ENCODE measurements around the gene UQCC5. TPM values are rescaled to one million over a fixed set of nuclear protein-coding genes. Genes with fewer than 3 reads are reported as not detected.

UQCC5 gene, protein sequence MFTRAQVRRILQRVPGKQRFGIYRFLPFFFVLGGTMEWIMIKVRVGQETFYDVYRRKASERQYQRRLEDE
- total RNA-seq, result 12.7 to 13.0 TPM (median 12.9 TPM) in 3 replicates

DNA sequence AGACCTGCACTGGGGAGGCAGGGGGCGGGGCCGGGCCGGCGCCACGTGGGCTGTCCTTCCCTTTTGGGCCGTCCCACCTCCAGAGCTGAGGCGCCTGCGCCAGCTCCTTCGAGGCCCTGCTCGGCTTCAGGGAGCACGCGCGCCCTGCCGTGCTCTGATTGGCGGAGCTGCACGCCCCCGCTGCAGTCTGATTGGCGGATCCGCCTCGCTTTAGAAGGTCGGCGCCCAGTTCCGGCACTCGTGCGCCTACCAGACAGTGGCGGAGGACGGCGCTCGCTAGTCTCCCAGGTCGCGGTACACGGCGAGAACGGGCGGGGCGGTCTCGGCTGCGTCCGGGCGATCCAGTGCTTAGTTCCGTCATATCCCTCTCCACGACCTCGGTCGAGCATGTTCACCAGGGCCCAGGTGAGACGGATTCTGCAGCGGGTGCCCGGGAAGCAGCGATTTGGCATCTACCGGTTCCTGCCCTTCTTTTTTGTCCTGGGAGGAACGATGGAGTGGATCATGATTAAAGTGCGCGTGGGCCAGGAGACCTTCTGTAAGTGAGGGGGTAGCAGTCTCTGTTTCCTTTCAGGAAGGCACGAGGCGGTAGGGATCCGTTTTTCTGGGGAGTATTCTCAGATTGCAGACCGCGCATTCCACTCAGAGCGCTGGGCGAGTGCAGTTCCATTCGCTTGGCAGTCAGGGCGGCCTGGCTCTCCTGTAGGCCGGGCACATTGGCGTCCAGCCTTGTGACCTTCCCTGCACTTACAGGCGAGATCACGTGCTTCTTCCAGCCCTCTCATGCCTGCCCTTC lies at the start of gene UQCC5:
Gene UQCC5, plus strand, starts transcription at position 237 of the 796 bp plus-strand sequence. Its CDS starts 151 bp downstream, at position 388.
- Mint-ChIP-seq H3K27me3 (ENCODE audit: low read depth) (no peaks in the 10 kb centered on the region), H3K9me3 (no peaks in the 10 kb centered on the region), H3K36me3 (no peaks in the 10 kb centered on the region), H3K27ac (peak within 1 kb of the TSS; percentile 98), H3K4me1 (peaks cover 53% of the 10 kb centered on the region), H3K4me3 (peak within 1 kb of the TSS; percentile 96)
- peak; percentile 95 for DNase-seq (ENCODE audit: low spot score in 2 of 2, unreplicated experiment in 2 of 2)
- TF ChIP-seq, protein P1, sequence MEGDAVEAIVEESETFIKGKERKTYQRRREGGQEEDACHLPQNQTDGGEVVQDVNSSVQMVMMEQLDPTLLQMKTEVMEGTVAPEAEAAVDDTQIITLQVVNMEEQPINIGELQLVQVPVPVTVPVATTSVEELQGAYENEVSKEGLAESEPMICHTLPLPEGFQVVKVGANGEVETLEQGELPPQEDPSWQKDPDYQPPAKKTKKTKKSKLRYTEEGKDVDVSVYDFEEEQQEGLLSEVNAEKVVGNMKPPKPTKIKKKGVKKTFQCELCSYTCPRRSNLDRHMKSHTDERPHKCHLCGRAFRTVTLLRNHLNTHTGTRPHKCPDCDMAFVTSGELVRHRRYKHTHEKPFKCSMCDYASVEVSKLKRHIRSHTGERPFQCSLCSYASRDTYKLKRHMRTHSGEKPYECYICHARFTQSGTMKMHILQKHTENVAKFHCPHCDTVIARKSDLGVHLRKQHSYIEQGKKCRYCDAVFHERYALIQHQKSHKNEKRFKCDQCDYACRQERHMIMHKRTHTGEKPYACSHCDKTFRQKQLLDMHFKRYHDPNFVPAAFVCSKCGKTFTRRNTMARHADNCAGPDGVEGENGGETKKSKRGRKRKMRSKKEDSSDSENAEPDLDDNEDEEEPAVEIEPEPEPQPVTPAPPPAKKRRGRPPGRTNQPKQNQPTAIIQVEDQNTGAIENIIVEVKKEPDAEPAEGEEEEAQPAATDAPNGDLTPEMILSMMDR (IDR thresholded peaks at IDR 0.05; ENCODE audit: unreplicated experiment), result no peak

DNA sequence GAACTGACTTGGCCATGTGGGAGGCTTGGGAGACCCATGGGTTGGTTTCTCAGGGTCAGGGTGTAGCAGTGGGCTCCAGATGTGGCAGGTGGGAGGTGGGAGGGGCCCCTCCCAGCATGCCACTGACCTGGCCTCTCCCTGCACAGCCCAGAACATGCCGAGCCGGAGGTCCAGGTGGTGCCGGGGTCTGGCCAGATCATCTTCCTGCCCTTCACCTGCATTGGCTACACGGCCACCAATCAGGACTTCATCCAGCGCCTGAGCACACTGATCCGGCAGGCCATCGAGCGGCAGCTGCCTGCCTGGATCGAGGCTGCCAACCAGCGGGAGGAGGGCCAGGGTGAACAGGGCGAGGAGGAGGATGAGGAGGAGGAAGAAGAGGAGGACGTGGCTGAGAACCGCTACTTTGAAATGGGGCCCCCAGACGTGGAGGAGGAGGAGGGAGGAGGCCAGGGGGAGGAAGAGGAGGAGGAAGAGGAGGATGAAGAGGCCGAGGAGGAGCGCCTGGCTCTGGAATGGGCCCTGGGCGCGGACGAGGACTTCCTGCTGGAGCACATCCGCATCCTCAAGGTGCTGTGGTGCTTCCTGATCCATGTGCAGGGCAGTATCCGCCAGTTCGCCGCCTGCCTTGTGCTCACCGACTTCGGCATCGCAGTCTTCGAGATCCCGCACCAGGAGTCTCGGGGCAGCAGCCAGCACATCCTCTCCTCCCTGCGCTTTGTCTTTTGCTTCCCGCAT lies 49.2 kb upstream of the UQCC5 start:
- no peaks in the 10 kb centered on the region for H3K27me3 Mint-ChIP-seq (ENCODE audit: low read depth)
- H3K27ac Mint-ChIP-seq, result no peak overlapping the region
- peaks cover 37% of the 10 kb centered on the region for H3K4me1 Mint-ChIP-seq
- DNase-seq (ENCODE audit: low spot score in 2 of 2, unreplicated experiment in 2 of 2), result no peak
- TF ChIP-seq, protein P1 (IDR thresholded peaks at IDR 0.05; ENCODE audit: unreplicated experiment), result no peak
- peaks cover 26% of the 10 kb centered on the region for H3K36me3 Mint-ChIP-seq
- no peaks in the 10 kb centered on the region for H3K9me3 Mint-ChIP-seq
- no peak overlapping the region for H3K4me3 Mint-ChIP-seq

GRCh38 chr3:52487788-52488691 lies 48.4 kb upstream of the UQCC5 start:
- no peaks in the 10 kb centered on the region for H3K9me3 Mint-ChIP-seq
- peaks cover 33% of the 10 kb centered on the region for H3K36me3 Mint-ChIP-seq
- no peaks in the 10 kb centered on the region for H3K27me3 Mint-ChIP-seq (ENCODE audit: low read depth)
- H3K4me3 Mint-ChIP-seq, result no peak overlapping the region
- TF ChIP-seq, protein P1 (IDR thresholded peaks at IDR 0.05; ENCODE audit: unreplicated experiment), result no peak
- no peak for DNase-seq (ENCODE audit: low spot score in 2 of 2, unreplicated experiment in 2 of 2)
- peaks cover 30% of the 10 kb centered on the region for H3K4me1 Mint-ChIP-seq
- H3K27ac Mint-ChIP-seq, result no peak overlapping the region

- Mint-ChIP-seq H3K27ac (no peak overlapping the region), H3K4me3 (no peak overlapping the region), H3K9me3 (no peaks in the 10 kb centered on the region), H3K4me1 (peaks cover 23% of the 10 kb centered on the region), H3K36me3 (peaks cover 33% of the 10 kb centered on the region), H3K27me3 (ENCODE audit: low read depth) (no peaks in the 10 kb centered on the region)
- no peak for DNase-seq (ENCODE audit: low spot score in 2 of 2, unreplicated experiment in 2 of 2)
- TF ChIP-seq, protein P1 (IDR thresholded peaks at IDR 0.05; ENCODE audit: unreplicated experiment), result no peak
These were observed 47.7 kb upstream of the UQCC5 start for GRCh38 chr3:52488746-52489145.

- Mint-ChIP-seq H3K27ac (no peak overlapping the region), H3K4me3 (no peak overlapping the region), H3K9me3 (no peaks in the 10 kb centered on the region)
These were observed 47.0 kb upstream of the UQCC5 start for GRCh38 chr3:52489453-52489852.

More at GRCh38 chr3:52489453-52489852, 47.0 kb upstream of the UQCC5 start:
- TF ChIP-seq, protein P1 (IDR thresholded peaks at IDR 0.05; ENCODE audit: unreplicated experiment), result no peak
- H3K36me3 Mint-ChIP-seq, result peaks cover 33% of the 10 kb centered on the region
- DNase-seq (ENCODE audit: low spot score in 2 of 2, unreplicated experiment in 2 of 2), result no peak
- H3K4me1 Mint-ChIP-seq, result peaks cover 19% of the 10 kb centered on the region
- H3K27me3 Mint-ChIP-seq (ENCODE audit: low read depth), result no peaks in the 10 kb centered on the region
